GM20000 (cell line): ENCODE results near the gene PLEKHD1.
A peak's percentile ranks its signal among the peaks of the same experiment; 100 is the strongest.

Experiments used
- DNase-seq: peaks from one replicate; pipeline ENCODE4 v3.0.0; 2012; ENCODE audit warnings: low spot score
- TF ChIP-seq, protein P1 (sequence below): IDR thresholded peaks from 2 replicates; pipeline ENCODE4 v1.5.1; 2012; ENCODE audit warnings: mild to moderate bottlenecking, control low read depth; ENCODE audit errors: extremely low read depth, missing control alignments

The PLEKHD1 gene

DNA sequence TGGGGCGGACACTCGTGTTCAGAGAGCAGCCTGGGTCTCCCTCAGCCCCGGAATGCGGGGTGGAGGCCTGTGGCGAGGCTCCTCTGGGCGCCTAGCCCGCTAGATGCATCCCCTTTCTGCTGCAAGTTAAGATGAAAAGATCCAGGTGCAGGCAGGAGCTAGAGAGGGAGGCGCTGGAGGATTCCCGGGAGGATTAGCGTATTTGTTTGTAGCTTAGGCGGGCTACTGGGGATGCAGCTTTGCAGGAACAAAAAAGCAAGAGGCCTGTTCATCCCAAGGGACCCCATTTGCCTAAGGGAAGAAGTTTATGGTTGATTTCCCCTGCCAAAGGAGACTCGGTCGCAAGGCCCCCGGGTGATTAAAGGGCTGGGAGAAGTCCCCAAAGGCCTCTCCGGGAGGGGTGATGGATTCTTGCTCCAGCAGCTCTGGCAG lies 89.3 kb downstream of the PLEKHD1 start:
- TF ChIP-seq, protein P1, sequence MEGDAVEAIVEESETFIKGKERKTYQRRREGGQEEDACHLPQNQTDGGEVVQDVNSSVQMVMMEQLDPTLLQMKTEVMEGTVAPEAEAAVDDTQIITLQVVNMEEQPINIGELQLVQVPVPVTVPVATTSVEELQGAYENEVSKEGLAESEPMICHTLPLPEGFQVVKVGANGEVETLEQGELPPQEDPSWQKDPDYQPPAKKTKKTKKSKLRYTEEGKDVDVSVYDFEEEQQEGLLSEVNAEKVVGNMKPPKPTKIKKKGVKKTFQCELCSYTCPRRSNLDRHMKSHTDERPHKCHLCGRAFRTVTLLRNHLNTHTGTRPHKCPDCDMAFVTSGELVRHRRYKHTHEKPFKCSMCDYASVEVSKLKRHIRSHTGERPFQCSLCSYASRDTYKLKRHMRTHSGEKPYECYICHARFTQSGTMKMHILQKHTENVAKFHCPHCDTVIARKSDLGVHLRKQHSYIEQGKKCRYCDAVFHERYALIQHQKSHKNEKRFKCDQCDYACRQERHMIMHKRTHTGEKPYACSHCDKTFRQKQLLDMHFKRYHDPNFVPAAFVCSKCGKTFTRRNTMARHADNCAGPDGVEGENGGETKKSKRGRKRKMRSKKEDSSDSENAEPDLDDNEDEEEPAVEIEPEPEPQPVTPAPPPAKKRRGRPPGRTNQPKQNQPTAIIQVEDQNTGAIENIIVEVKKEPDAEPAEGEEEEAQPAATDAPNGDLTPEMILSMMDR, result no peak
- DNase-seq, result peak; percentile 43

DNA sequence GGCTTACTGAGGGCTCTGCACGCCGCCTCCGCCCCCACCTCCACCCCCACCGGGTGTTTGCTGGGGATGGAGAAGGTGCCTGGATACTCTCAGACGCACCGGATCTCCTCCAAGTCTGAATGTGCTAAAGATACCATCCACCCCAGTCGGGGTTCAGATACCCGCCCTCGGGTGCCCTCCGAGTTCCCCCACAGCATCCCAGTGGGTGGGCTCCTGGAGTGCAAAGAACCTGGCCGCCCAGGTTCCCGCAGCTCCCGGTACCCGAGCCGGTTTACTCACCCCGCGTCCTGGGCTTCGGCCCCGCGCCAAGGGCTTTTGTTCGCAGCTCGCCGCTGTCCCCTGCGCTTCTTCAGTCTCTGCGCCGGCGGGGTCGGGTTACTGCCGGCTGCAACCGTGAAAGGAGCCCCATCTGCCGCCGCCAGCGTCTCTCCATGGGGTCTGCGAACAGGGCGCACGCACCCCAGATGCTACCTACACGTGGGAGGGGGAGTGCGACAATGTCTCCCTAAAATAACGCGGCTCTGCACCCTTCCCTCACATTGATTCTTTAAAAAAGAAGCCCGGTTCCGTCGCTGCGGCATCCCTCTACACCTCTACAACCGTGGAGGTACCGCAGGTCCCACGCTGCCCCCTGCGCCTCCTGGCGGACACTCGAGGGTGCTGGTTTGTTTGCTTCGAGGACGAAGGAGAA lies 89.9 kb downstream of the PLEKHD1 start, which contains the start of gene CCDC177:
TSS of gene CCDC177 (minus strand) at position 609 of the 691 bp plus-strand sequence. CDS start 1,249 bp downstream, outside the sequence.
- TF ChIP-seq, protein P1, result peak; percentile 78
- peak; percentile 89 for DNase-seq

DNA sequence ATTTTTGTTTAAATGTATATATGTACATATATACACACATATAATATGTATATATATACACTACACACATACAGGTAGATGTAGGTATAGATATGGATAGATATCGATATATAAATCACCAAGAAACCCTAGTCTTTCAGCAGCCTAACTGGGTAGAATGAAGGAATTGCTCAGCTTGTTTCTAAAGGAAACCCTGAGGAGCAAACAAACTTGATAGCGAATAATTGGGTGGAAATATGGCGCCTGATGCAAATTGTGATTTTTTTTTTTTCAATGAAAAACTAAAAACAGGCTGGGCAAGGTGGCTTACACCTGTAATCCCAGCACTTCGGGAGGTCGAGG lies 90.4 kb downstream of the PLEKHD1 start:
- DNase-seq, result no peak
- TF ChIP-seq, protein P1, result no peak

DNA sequence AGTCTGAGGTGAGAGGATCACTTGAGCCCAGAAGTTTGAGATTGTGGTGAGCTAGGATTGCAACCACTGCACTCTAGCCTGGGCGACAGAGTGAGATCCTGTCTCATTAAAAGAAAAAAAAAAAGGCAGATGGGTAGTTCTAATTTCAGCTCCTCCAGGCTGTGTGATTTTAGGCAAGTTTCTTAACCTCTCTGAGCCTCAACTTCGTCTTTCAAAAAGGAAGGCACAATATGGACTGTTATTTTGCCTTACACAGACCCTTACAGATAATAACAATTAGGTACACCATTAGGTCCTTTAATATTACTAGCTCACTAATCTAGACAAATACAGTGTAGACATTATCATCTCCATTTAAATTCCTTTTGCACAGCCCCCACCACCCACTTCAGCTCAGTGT lies 94.9 kb downstream of the PLEKHD1 start:
- TF ChIP-seq, protein P1, result no peak
- DNase-seq, result no peak

DNA sequence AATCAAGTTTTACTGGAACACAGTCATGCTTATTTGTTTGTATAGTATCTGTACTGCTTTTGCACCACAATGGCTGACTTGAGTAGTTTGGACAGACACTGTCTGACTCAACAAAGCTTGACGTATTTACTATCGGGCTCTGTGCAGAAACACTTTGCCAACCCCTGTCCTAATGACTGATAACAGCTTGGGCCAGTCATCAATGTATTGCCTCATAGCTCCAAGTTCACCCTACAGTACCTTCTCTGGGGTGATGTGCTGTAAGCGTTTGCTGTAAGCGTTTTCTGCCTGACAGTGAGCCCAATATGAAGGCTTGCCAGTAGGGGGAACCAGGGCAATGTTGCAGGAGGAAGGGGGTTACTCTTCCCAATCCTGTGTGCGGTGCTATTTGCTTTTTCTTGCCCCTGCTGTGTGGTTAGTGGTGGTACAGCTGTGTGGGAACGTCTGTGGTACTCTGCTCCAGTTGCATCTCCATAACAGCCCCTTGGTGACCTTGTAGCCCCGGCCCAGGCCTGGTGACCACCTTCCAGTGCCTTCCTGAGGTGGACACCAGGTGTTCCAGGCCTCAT lies 95.6 kb downstream of the PLEKHD1 start:
- DNase-seq, result no peak

More for the DNA sequence above, 95.6 kb downstream of the PLEKHD1 start:
- TF ChIP-seq, protein P1, result peak; percentile 24
